B cell (primary cell): ENCODE measurements around the gene RPTOR. TPM values are rescaled to one million over a fixed set of nuclear protein-coding genes. Genes with fewer than 3 reads are reported as not detected.

Source experiments
- ATAC-seq: fragments of 200-7000 bp; cut with Tn5 transposase; one replicate; pipeline ENCODE4 v1.10.0; 2021; ENCODE audit warnings: low read depth, mild to moderate bottlenecking, moderate number of reproducible peaks, moderate library complexity
- CTCF ChIA-PET: fragments of 350-600 bp; sonication (Branson Sonifier 250); formaldehyde crosslinking; loops from one replicate; lab custom pipeline; 2021; ENCODE audit warnings: antibody characterized with exemption, inconsistent platforms; lab: Charles Lee
- POLR2A ChIA-PET: fragments of 350-600 bp; sonication (Branson Sonifier 250); formaldehyde crosslinking; loops from one replicate; lab custom pipeline; 2021; ENCODE audit warnings: antibody characterized with exemption; lab: Charles Lee
- DNase-seq: peaks from one replicate; pipeline ENCODE4 v3.0.0; 2013
- H2AFZ ChIP-seq: 2 replicates; pipeline ENCODE4 v1.6.1; 2012; ENCODE audit warnings: mild to moderate bottlenecking, low read depth, low read length; ENCODE audit not compliant: insufficient read depth, poor library complexity, severe bottlenecking
- H3K27ac ChIP-seq, 2 donors: 1 replicate in 1 of 2; 2 replicates in 1 of 2; pipeline ENCODE4 v1.5.1; 2012 to 2013; ENCODE audit warnings: low read length in 2 of 2, mild to moderate bottlenecking in 2 of 2, moderate library complexity in 1 of 2
- H3K27me3 ChIP-seq, 4 experiments: fragments of 200-600 bp in 1 of 4; sonication (generic) in 1 of 4; replicated peaks in 1 of 4; 1 replicate in 2 of 4; 2 replicates in 2 of 4; pipeline versions ENCODE4 v1.6.1 to v1.7.0; 2013 to 2016; ENCODE audit warnings: low read length in 3 of 4, mild to moderate bottlenecking in 2 of 4, mixed read lengths in 1 of 4, moderate library complexity in 1 of 4; ENCODE audit not compliant: insufficient read depth in 4 of 4, control insufficient read depth in 3 of 4; ENCODE audit errors: control extremely low read depth in 1 of 4
- H3K36me3 ChIP-seq, 2 experiments: replicated peaks in 1 of 2; 1 replicate in 1 of 2; 2 replicates in 1 of 2; pipeline versions ENCODE4 v1.6.1 to v1.7.1; 2013; ENCODE audit warnings: low read length in 1 of 2; ENCODE audit not compliant: insufficient read depth in 2 of 2, control insufficient read depth in 1 of 2; ENCODE audit errors: control extremely low read depth in 1 of 2, extremely low read depth in 1 of 2
- H3K4me1 ChIP-seq, 2 donors: fragments of 200-600 bp in 1 of 2; sonication (generic) in 1 of 2; 1 replicate in 1 of 2; 2 replicates in 1 of 2; pipeline versions ENCODE4 v1.5.1 to v1.6.1; 2013 to 2017; ENCODE audit warnings: low read length in 2 of 2; ENCODE audit not compliant: control insufficient read depth in 2 of 2, insufficient read depth in 2 of 2
- H3K4me2 ChIP-seq: replicated peaks from 2 replicates; pipeline ENCODE3; 2012; ENCODE audit warnings: mild to moderate bottlenecking, low read depth, low read length; ENCODE audit not compliant: poor library complexity, severe bottlenecking
- H3K4me3 ChIP-seq, 5 experiments: fragments of 200-600 bp in 1 of 5; sonication (generic) in 1 of 5; 1 replicate in 3 of 5; 2 replicates in 2 of 5; pipeline versions ENCODE4 v1.5.1 to v1.7.0; 2011 to 2016; ENCODE audit warnings: low read length in 4 of 5, mild to moderate bottlenecking in 4 of 5, low read depth in 2 of 5, control low read depth in 1 of 5, moderate library complexity in 1 of 5; ENCODE audit not compliant: insufficient read depth in 1 of 5; ENCODE audit errors: control extremely low read depth in 1 of 5, extremely low read depth in 1 of 5
- H3K79me2 ChIP-seq: fragments of 200-600 bp; sonication (generic); one replicate; pipeline ENCODE4 v1.6.0; 2016; ENCODE audit warnings: low read length; ENCODE audit not compliant: control insufficient read depth, insufficient read depth
- H3K9ac ChIP-seq: fragments of 200-600 bp; sonication (generic); 2 replicates; pipeline ENCODE4 v1.6.1; 2017; ENCODE audit warnings: mild to moderate bottlenecking, low read length, moderate library complexity
- H3K9me3 ChIP-seq, 3 donors: one replicate each; pipeline versions ENCODE4 v1.6.1 to v1.7.1; 2013; ENCODE audit warnings: low read length in 2 of 3; ENCODE audit not compliant: control insufficient read depth in 2 of 3, insufficient read depth in 1 of 3; ENCODE audit errors: control extremely low read depth in 1 of 3
- H4K20me1 ChIP-seq: 2 replicates; pipeline ENCODE4 v1.6.0; 2012; ENCODE audit warnings: mild to moderate bottlenecking, low read length; ENCODE audit not compliant: insufficient read depth, control insufficient read depth, poor library complexity, severe bottlenecking
- H3K27ac Mint-ChIP-seq: one replicate; pipeline ENCODE4 v1.8.0; 2021; ENCODE audit warnings: mixed read lengths
- H3K27me3 Mint-ChIP-seq: one replicate; pipeline ENCODE4 v1.8.0; 2021; ENCODE audit warnings: mixed read lengths
- H3K4me1 Mint-ChIP-seq: one replicate; pipeline ENCODE4 v1.8.0; 2021; ENCODE audit warnings: mixed read lengths
- H3K4me3 Mint-ChIP-seq: one replicate; pipeline ENCODE4 v1.8.0; 2021; ENCODE audit warnings: mixed read lengths
- H3K9me3 Mint-ChIP-seq: one replicate; pipeline ENCODE4 v1.8.0; 2022; ENCODE audit warnings: mixed read lengths; ENCODE audit not compliant: insufficient read depth
- CTCF ChIP-seq: fragments of 200-600 bp; IDR thresholded peaks from one replicate; pipeline ENCODE4 v1.8.0; 2022; ENCODE audit warnings: antibody characterized with exemption, mild to moderate bottlenecking
- EZH2 ChIP-seq: IDR thresholded peaks from 2 replicates; pipeline ENCODE4 v1.6.1; 2012; ENCODE audit warnings: borderline replicate concordance, low read depth, mild to moderate bottlenecking, moderate library complexity, low read length; ENCODE audit not compliant: insufficient read depth, poor library complexity, severe bottlenecking
- WGBS: methylation state at CpG from one replicate; pipeline ENCODE4 v1.1.5; 2013; ENCODE audit warnings: missing lambda C conversion rate; ENCODE audit not compliant: insufficient coverage; 5-methylcytosine and 5-hydroxymethylcytosine counted together
- intact Hi-C: fragments of 100-400 bp; cut with micrococcal nuclease; formaldehyde crosslinking; loops from one replicate; pipeline ENCODE4 v1.10.0; 2022
- polyA plus RNA-seq: library from polyadenylated mRNA; depleted of rRNA; stranded (reverse); fragments of >200 nt; gene quantifications from 2 replicates; pipeline ENCODE4 v1.2.3, GENCODE V29; 2012
- total RNA-seq, 2 donors: library from RNA; stranded (reverse); fragments of 120-200 nt in 1 of 2; gene quantifications; 1 replicate in 1 of 2; 2 replicates in 1 of 2; pipeline versions ENCODE4 v1.2.3 to v1.2.4, GENCODE V29; 2013 to 2022

Gene RPTOR
- total and polyA plus RNA-seq, 2 donors (not counting 1 experiment from before 2014, with no cell fraction given) = 13.4 to 58.8 TPM

GRCh38 chr17:80561541-80562114, 17.0 kb downstream of the RPTOR start:
- H3K9me3 Mint-ChIP-seq = no peaks in the 10 kb centered on the region
- Histone ChIP-seq H3K27me3 (no peaks in the 10 kb centered on the region), H3K79me2 (peaks cover 79% of the 10 kb centered on the region), H3K4me2 (no peak overlapping the region), H2AFZ (no peak overlapping the region), H3K27ac (no peak overlapping the region), H3K4me1 (no peaks in the 10 kb centered on the region), H3K9ac (no peak overlapping the region), H3K4me3 (no peak overlapping the region), H3K36me3 (peaks cover 0 to 9% of the 10 kb centered on the region in 2 experiments), H4K20me1 (peaks cover 54% of the 10 kb centered on the region), H3K9me3 (no peaks in the 10 kb centered on the region)
- no peak for TF ChIP-seq EZH2
- no peak for TF ChIP-seq CTCF
- 96% methylated on average over 4 of the region's 4 CpGs for WGBS
- peaks cover 17% of the 10 kb centered on the region for H3K4me1 Mint-ChIP-seq
- intact Hi-C loops = no loop called here
- ATAC-seq = no peak
- peak overlapping the region; percentile 32 for H3K27ac Mint-ChIP-seq
- POLR2A ChIA-PET = no interaction called here
- H3K4me3 Mint-ChIP-seq = no peak overlapping the region
- no peaks in the 10 kb centered on the region for H3K27me3 Mint-ChIP-seq
- CTCF ChIA-PET = no interaction called here
- no peak for DNase-seq

- H3K27me3 Mint-ChIP-seq = no peaks in the 10 kb centered on the region
- 100% methylated on average over 1 of the region's 5 CpGs for WGBS
- no peak for DNase-seq
These were observed 19.9 kb downstream of the RPTOR start for GRCh38 chr17:80564545-80564944.

More at GRCh38 chr17:80564545-80564944, 19.9 kb downstream of the RPTOR start:
- H3K4me1 ChIP-seq = no peaks in the 10 kb centered on the region
- H3K27ac Mint-ChIP-seq = no peak overlapping the region
- no peak for TF ChIP-seq CTCF
- TF ChIP-seq EZH2 = no peak
- no peaks in the 10 kb centered on the region for H3K9me3 ChIP-seq
- no peaks in the 10 kb centered on the region for H3K9me3 Mint-ChIP-seq
- H3K4me2 ChIP-seq = no peak overlapping the region
- ChIA-PET CTCF (interaction anchor here (0.7 to 1.3 kb wide), 4 partner anchors 10 to 497 kb away, joined by 3 to 4 read pairs (median 4); no protein-coding TSS in a partner anchor), POLR2A (no interaction called here)
- no peak overlapping the region for H3K27ac ChIP-seq
- peaks cover 0 to 3% of the 10 kb centered on the region in 2 experiments for H3K36me3 ChIP-seq
- peaks cover 17% of the 10 kb centered on the region for H3K4me1 Mint-ChIP-seq
- no peak overlapping the region for H2AFZ ChIP-seq
- peaks cover 78% of the 10 kb centered on the region for H3K79me2 ChIP-seq
- H3K9ac ChIP-seq = no peak overlapping the region
- ATAC-seq = no peak
- peaks cover 48% of the 10 kb centered on the region for H4K20me1 ChIP-seq
- H3K4me3 Mint-ChIP-seq = no peak overlapping the region
- intact Hi-C loops = no loop called here
- H3K27me3 ChIP-seq = no peaks in the 10 kb centered on the region
- no peak overlapping the region for H3K4me3 ChIP-seq
